Spleen (tissue), 7 donors: ENCODE measurements around the gene KCNG2.

Experiments
- CTCF ChIP-seq, 11 experiments: fragments of 200-600 bp in 7 of 11; fragments of 450-650 bp in 4 of 11; sonication (generic) in 4 of 11; IDR thresholded peaks in 8 of 11; conservative IDR thresholded peaks in 3 of 11; 1 replicate in 7 of 11; 2 replicates in 4 of 11; pipeline versions ENCODE4 v1.4.0 to v1.8.0; 2016 to 2021; ENCODE audit warnings: antibody characterized with exemption in 11 of 11, inconsistent platforms in 4 of 11, mild to moderate bottlenecking in 1 of 11
- POLR2A ChIP-seq, 3 donors: fragments of 450-650 bp; IDR thresholded peaks; one replicate each; pipeline ENCODE4 v1.5.1; 2017; ENCODE audit warnings: antibody characterized with exemption in 3 of 3, mild to moderate bottlenecking in 1 of 3
- POLR2AphosphoS5 ChIP-seq, 3 donors: sonication (generic); formaldehyde crosslinking; IDR thresholded peaks; one replicate each; pipeline ENCODE4 v1.5.1; 2017; ENCODE audit warnings: antibody characterized with exemption in 3 of 3
- donor health status: DM: no; HTN: no; CAD: no; lungs with moderate emphysema.
- donor health status: DM: no; HTN: no; CAD: no.
- donor health status: DM: no; HTN: no; CAD: no.

GRCh38 chr18:79866889-79867574 lies 69.3 kb downstream of the KCNG2 start:
- TF ChIP-seq CTCF (IDR thresholded peaks at IDR 0.05 in 8 of 11, conservative IDR thresholded peaks at IDR 0.05 in 3 of 11), result no peak
- no peak for TF ChIP-seq POLR2AphosphoS5 (IDR thresholded peaks at IDR 0.05)
- no peak for TF ChIP-seq POLR2A (IDR thresholded peaks at IDR 0.05)
